ENCODE measurements around the gene LAPTM5.
A peak's percentile ranks its signal among the peaks of the same experiment; 100 is the strongest.

GRCh38 chr1:30732277-30732996 is 25.1 kb downstream of the LAPTM5 start:
- TF ChIP-seq CTCF (IDR thresholded peaks at IDR 0.05 in 8 of 11, conservative IDR thresholded peaks at IDR 0.05 in 3 of 11): no peak
- no peak for TF ChIP-seq POLR2A (IDR thresholded peaks at IDR 0.05)
- TF ChIP-seq POLR2AphosphoS5 (IDR thresholded peaks at IDR 0.05): peak; percentile 72 to 84 (median 83)

Data from spleen (tissue), 7 donors.